ENCODE measurements around the gene IL1RAPL1.
A peak's percentile ranks its signal among the peaks of the same experiment; 100 is the strongest.

Gene IL1RAPL1

GRCh38 chrX:29274517-29274916 is 687.3 kb downstream of the IL1RAPL1 start:
- no peak for TF ChIP-seq CTCF (IDR thresholded peaks at IDR 0.05; ENCODE audit: low read depth, low read length)
- no peak overlapping the region for H3K4me3 ChIP-seq (ENCODE audit: low read depth, low read length)
- DNase-seq (ENCODE audit: low read depth, low spot score), result no peak
- in situ Hi-C loops (cut with HindIII; ENCODE audit: low sequenced_read_pairs), result no loop called here

GRCh38 chrX:29275928-29276327 is 688.7 kb downstream of the IL1RAPL1 start:
- in situ Hi-C loops (cut with HindIII; ENCODE audit: low sequenced_read_pairs), result no loop called here
- H3K4me3 ChIP-seq (ENCODE audit: low read depth, low read length), result no peak overlapping the region
- no peak for DNase-seq (ENCODE audit: low read depth, low spot score)
- no peak for TF ChIP-seq CTCF (IDR thresholded peaks at IDR 0.05; ENCODE audit: low read depth, low read length)

GRCh38 chrX:29281078-29281742 is 694.0 kb downstream of the IL1RAPL1 start:
- in situ Hi-C loops (cut with HindIII; ENCODE audit: low sequenced_read_pairs), result no loop called here
- no peak for DNase-seq (ENCODE audit: low read depth, low spot score)
- H3K4me3 ChIP-seq (ENCODE audit: low read depth, low read length), result no peak overlapping the region
- no peak for TF ChIP-seq CTCF (IDR thresholded peaks at IDR 0.05; ENCODE audit: low read depth, low read length)

GRCh38 chrX:29285664-29286063 is 698.4 kb downstream of the IL1RAPL1 start:
- in situ Hi-C loops (cut with HindIII; ENCODE audit: low sequenced_read_pairs), result no loop called here
- TF ChIP-seq CTCF (IDR thresholded peaks at IDR 0.05; ENCODE audit: low read depth, low read length), result no peak
- H3K4me3 ChIP-seq (ENCODE audit: low read depth, low read length), result no peak overlapping the region
- no peak for DNase-seq (ENCODE audit: low read depth, low spot score)

- in situ Hi-C loops (cut with HindIII; ENCODE audit: low sequenced_read_pairs), result no loop called here
- no peak overlapping the region for H3K4me3 ChIP-seq (ENCODE audit: low read depth, low read length)
Observed at GRCh38 chrX:29295987-29296680, 708.9 kb downstream of the IL1RAPL1 start.

GRCh38 chrX:29297171-29297800 is 710.0 kb downstream of the IL1RAPL1 start:
- in situ Hi-C loops (cut with HindIII; ENCODE audit: low sequenced_read_pairs), result no loop called here
- no peak for TF ChIP-seq CTCF (IDR thresholded peaks at IDR 0.05; ENCODE audit: low read depth, low read length)
- DNase-seq (ENCODE audit: low read depth, low spot score), result no peak
- H3K4me3 ChIP-seq (ENCODE audit: low read depth, low read length), result no peak overlapping the region

More at GRCh38 chrX:29295987-29296680, 708.9 kb downstream of the IL1RAPL1 start:
- DNase-seq (ENCODE audit: low read depth, low spot score), result peak; percentile 49
- no peak for TF ChIP-seq CTCF (IDR thresholded peaks at IDR 0.05; ENCODE audit: low read depth, low read length)
